ENCODE data around the gene AGAP1. TPM values are rescaled to one million over a fixed set of nuclear protein-coding genes. Genes with fewer than 3 reads are reported as not detected.

AGAP1 gene
- total and polyA plus RNA-seq, 2 donors (not counting 3 experiments of a cell fraction or from before 2014, with no cell fraction given) = 10.2 to 20.9 TPM

DNA sequence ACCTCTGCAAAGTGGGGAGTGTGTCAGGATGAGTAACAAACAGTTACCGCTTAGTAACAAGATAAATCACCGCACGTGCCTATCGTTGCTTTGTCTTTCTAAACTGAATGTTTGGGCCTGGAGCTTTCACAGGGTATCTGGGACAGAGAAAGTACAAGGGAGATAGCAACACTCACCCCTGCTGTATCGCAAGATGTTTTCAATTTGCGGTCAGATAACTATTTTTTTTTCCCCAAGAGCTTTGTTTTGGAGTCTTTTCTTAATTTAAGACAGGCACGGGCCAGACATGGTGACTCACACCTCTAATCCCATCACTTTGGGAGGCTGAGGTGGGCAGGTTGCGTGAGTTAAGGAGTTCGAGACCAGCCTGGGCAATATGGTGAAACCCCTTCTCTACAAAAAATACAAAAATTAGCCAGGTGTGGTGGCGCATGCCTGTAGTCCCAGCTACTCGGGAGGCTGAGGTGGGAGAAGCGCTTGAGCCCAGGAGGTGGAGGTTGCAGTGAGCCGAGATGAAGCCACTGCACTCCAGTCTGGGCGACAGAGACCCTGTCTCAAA, 527.7 kb downstream of the AGAP1 start:
- Histone ChIP-seq H3K9me1 (replicated peaks; ENCODE audit: control insufficient read depth, extremely low read depth, insufficient read depth, low read length) (no peaks in the 10 kb centered on the region), H3K27ac (ENCODE audit: insufficient read depth, low read depth, low read length) (no peak overlapping the region), H3K79me2 (ENCODE audit: control insufficient read depth, insufficient read depth, low read length) (no peaks in the 10 kb centered on the region), H3K4me2 (ENCODE audit: insufficient read depth, low read length) (no peak overlapping the region), H3K36me3 (ENCODE audit: control insufficient read depth in 2 of 2, extremely low read depth in 1 of 2, insufficient read depth in 2 of 2, low read length in 2 of 2) (no peaks in the 10 kb centered on the region), H3K9ac (replicated peaks; ENCODE audit: extremely low read depth, insufficient read depth, low read length) (no peak overlapping the region), H2AFZ (ENCODE audit: low read depth, low read length) (no peak overlapping the region), H3K9me3 (replicated peaks; ENCODE audit: control insufficient read depth, insufficient read depth, low read length) (no peaks in the 10 kb centered on the region), H4K20me1 (replicated peaks; ENCODE audit: control insufficient read depth, extremely low read depth, insufficient read depth, low read length) (no peaks in the 10 kb centered on the region), H3K27me3 (ENCODE audit: control insufficient read depth in 2 of 2, insufficient read depth in 2 of 2, low read length in 2 of 2) (no peaks in the 10 kb centered on the region), H3K4me3 (replicated peaks in 1 of 3; ENCODE audit: insufficient read depth in 1 of 3, low read depth in 1 of 3, low read length in 3 of 3) (no peak overlapping the region), H3K4me1 (ENCODE audit: control insufficient read depth, extremely low read depth, insufficient read depth, low read length) (no peaks in the 10 kb centered on the region)
- dilution Hi-C loops (cut with MboI; ENCODE audit: extremely low pct_ligation_motif_present, low sequenced_read_pairs) = no loop called here
- DNase-seq (ENCODE audit: low read depth, low spot score) (no peak), FAIRE-seq (no peak)
- TF ChIP-seq EZH2 (IDR thresholded peaks at IDR 0.05; ENCODE audit: borderline replicate concordance, low read depth, low read length, severe bottlenecking) = no peak
- TF ChIP-seq FOS (IDR thresholded peaks at IDR 0.05; ENCODE audit: borderline replicate concordance, insufficient read depth, low read length) = no peak
- TF ChIP-seq GATA2 (IDR thresholded peaks at IDR 0.05; ENCODE audit: insufficient read depth, insufficient read length, low read depth, low read length) = no peak
- no peak for TF ChIP-seq MYC (IDR thresholded peaks at IDR 0.05; ENCODE audit: low read depth, low read length)
- TF ChIP-seq JUN (IDR thresholded peaks at IDR 0.05; ENCODE audit: borderline replicate concordance, insufficient read depth, insufficient read length, low read depth) = no peak
- TF ChIP-seq, protein P1, sequence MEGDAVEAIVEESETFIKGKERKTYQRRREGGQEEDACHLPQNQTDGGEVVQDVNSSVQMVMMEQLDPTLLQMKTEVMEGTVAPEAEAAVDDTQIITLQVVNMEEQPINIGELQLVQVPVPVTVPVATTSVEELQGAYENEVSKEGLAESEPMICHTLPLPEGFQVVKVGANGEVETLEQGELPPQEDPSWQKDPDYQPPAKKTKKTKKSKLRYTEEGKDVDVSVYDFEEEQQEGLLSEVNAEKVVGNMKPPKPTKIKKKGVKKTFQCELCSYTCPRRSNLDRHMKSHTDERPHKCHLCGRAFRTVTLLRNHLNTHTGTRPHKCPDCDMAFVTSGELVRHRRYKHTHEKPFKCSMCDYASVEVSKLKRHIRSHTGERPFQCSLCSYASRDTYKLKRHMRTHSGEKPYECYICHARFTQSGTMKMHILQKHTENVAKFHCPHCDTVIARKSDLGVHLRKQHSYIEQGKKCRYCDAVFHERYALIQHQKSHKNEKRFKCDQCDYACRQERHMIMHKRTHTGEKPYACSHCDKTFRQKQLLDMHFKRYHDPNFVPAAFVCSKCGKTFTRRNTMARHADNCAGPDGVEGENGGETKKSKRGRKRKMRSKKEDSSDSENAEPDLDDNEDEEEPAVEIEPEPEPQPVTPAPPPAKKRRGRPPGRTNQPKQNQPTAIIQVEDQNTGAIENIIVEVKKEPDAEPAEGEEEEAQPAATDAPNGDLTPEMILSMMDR (IDR thresholded peaks at IDR 0.05; ENCODE audit: extremely low read depth in 1 of 2, insufficient read depth in 1 of 2, low read depth in 1 of 2, low read length in 2 of 2) = no peak
- no peak for TF ChIP-seq POLR2AphosphoS5 (IDR thresholded peaks at IDR 0.05; ENCODE audit: insufficient read depth, low read depth, low read length)
- no peak for TF ChIP-seq POLR2A (IDR thresholded peaks at IDR 0.05; ENCODE audit: low read depth, low read length)
- TF ChIP-seq, protein P2, sequence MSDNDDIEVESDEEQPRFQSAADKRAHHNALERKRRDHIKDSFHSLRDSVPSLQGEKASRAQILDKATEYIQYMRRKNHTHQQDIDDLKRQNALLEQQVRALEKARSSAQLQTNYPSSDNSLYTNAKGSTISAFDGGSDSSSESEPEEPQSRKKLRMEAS (IDR thresholded peaks at IDR 0.05; ENCODE audit: insufficient read depth, insufficient read length) = no peak
- no TSS peak for BruUV-seq (replicated peaks)
- intact Hi-C loops (cut with micrococcal nuclease) = loop anchor here (2.0 kb wide), 1 partner anchor 21 kb away; no protein-coding TSS in a partner anchor
- POLR2A ChIA-PET = no interaction called here
- CTCF ChIA-PET = no interaction called here

Measured in endothelial cell of umbilical vein (primary cell).